Measurements from ENCODE around the gene CALD1. TPM values are rescaled to one million over a fixed set of nuclear protein-coding genes. Genes with fewer than 3 reads are reported as not detected.
"Not testable (repeated sequence)": the region's sequence is repeated elsewhere in the genome, so short reads cannot be mapped to it uniquely, and the experiment has no call there.

Gene CALD1
- total and polyA plus RNA-seq, 8 donors: 137 to 248 (median 224) TPM

- DNase-seq (no peak), ATAC-seq (no peak)
- Histone ChIP-seq H3K4me3 (no peak overlapping the region), H3K27me3 (no peaks in the 10 kb centered on the region), H3K9me3 (no peaks in the 10 kb centered on the region), H3K27ac (no peak overlapping the region), H3K4me1 (no peaks in the 10 kb centered on the region), H3K36me3 (peaks cover 5 to 31% of the 10 kb centered on the region in 2 donors)
- intact Hi-C loops (cut with DNase I): no loop called here
- no peak for TF ChIP-seq CTCF (IDR thresholded peaks at IDR 0.05)
Observed at GRCh38 chr7:134963036-134963435, 183.6 kb downstream of the CALD1 start.

GRCh38 chr7:134966691-134967090, 187.3 kb downstream of the CALD1 start:
- intact Hi-C loops (cut with DNase I): no loop called here
- Histone ChIP-seq H3K9me3 (no peaks in the 10 kb centered on the region), H3K27ac (no peak overlapping the region), H3K36me3 (peaks cover 2 to 7% of the 10 kb centered on the region in 2 donors), H3K4me1 (no peaks in the 10 kb centered on the region), H3K27me3 (no peaks in the 10 kb centered on the region), H3K4me3 (no peak overlapping the region)
- ATAC-seq (no peak), DNase-seq (no peak)
- TF ChIP-seq CTCF (IDR thresholded peaks at IDR 0.05): no peak

- intact Hi-C loops (cut with DNase I): no loop called here
- H3K36me3 ChIP-seq: peaks cover 0 to 7% of the 10 kb centered on the region in 2 donors
- no peak overlapping the region for H3K4me3 ChIP-seq
- no peak overlapping the region for H3K27ac ChIP-seq
- no peaks in the 10 kb centered on the region for H3K27me3 ChIP-seq
- H3K9me3 ChIP-seq: no peaks in the 10 kb centered on the region
- TF ChIP-seq CTCF (IDR thresholded peaks at IDR 0.05): no peak
- ATAC-seq (no peak), DNase-seq (no peak)
- H3K4me1 ChIP-seq: no peaks in the 10 kb centered on the region
Observed at GRCh38 chr7:134968110-134968509, 188.7 kb downstream of the CALD1 start.

- H3K4me3 ChIP-seq; H3K9me3 ChIP-seq; intact Hi-C loops (cut with DNase I); H3K27me3 ChIP-seq; H3K4me1 ChIP-seq; H3K36me3 ChIP-seq; DNase-seq; ATAC-seq; H3K27ac ChIP-seq: not testable (repeated sequence)
Observed at GRCh38 chr7:134981645-134982044, 202.2 kb downstream of the CALD1 start.

- H3K4me3 ChIP-seq: peak overlapping the region; percentile 67 to 82
- no peaks in the 10 kb centered on the region for H3K27me3 ChIP-seq
- H3K27ac ChIP-seq: peak overlapping the region; percentile 81 to 92
- H3K4me1 ChIP-seq: peaks cover 0 to 19% of the 10 kb centered on the region in 2 donors
- intact Hi-C loops (cut with DNase I): no loop called here
- no peak for DNase-seq
- no peaks in the 10 kb centered on the region for H3K9me3 ChIP-seq
- H3K36me3 ChIP-seq: no peaks in the 10 kb centered on the region
- TF ChIP-seq CTCF (IDR thresholded peaks at IDR 0.05): no peak
- ATAC-seq: no peak
Observed at GRCh38 chr7:134985894-134986362, 206.5 kb downstream of the CALD1 start.

All from left lung (tissue), 10 donors.